NCI-H2171 (cell line): Measurements from ENCODE around the gene CCDC146.
A peak's percentile ranks its signal among the peaks of the same experiment; 100 is the strongest.
"Not testable (repeated sequence)": the region's sequence is repeated elsewhere in the genome, so short reads cannot be mapped to it uniquely, and the experiment has no call there.

Experiments used
- DNase-seq: peaks from one replicate; lab custom pipeline; 2025; lab: John Stamatoyannopoulos, UW

The CCDC146 gene, protein sequence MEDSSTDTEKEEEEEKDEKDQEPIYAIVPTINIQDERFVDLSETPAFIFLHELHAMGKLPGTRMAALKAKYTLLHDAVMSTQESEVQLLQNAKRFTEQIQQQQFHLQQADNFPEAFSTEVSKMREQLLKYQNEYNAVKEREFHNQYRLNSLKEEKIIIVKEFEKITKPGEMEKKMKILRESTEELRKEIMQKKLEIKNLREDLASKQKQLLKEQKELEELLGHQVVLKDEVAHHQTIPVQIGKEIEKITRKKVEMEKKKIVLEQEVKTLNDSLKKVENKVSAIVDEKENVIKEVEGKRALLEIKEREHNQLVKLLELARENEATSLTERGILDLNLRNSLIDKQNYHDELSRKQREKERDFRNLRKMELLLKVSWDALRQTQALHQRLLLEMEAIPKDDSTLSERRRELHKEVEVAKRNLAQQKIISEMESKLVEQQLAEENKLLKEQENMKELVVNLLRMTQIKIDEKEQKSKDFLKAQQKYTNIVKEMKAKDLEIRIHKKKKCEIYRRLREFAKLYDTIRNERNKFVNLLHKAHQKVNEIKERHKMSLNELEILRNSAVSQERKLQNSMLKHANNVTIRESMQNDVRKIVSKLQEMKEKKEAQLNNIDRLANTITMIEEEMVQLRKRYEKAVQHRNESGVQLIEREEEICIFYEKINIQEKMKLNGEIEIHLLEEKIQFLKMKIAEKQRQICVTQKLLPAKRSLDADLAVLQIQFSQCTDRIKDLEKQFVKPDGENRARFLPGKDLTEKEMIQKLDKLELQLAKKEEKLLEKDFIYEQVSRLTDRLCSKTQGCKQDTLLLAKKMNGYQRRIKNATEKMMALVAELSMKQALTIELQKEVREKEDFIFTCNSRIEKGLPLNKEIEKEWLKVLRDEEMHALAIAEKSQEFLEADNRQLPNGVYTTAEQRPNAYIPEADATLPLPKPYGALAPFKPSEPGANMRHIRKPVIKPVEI

DNA sequence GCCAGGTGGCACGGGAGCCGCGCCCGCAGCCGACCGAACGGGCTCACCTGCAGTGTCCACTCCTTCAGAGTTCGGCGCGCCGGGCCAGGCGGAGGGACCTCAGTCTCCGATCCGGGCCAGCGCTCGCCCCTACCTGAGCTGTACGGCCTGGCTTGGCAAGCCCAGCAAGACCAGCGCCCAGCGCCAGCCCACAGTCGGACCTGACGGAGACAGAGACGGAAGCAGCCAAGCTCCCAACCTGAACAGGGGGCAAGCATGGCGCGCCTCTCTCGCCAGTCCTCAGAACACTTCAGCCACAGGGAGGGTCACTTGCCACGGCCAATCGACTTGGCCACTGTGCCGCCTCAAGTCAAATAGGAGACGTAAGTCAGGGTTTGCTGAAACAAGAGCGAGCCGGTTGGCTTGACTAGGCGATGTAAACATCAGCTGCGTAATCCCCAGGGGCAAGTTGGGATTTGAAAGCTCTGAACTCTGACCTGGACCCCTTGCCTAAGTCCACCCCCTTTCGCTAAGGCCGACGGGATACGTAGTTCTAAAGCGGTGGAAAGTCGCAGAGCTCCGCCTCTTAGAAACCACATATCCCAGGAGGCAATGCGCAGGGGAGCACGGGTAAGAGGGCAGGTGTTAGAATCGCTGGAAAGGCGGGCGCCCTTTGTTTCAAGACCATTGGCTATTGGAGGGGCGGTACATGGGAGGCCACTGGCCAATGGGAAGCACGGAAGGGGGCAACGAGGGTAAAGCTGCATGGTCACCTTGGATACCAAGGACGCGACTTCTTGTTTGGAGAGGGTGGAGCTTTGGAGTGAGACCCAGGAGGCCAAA is at the start of gene CCDC146:
Gene CCDC146 (plus strand): TSS at position 756 of the 822 bp plus-strand sequence. CDS start 45,054 bp downstream, outside the sequence.
- DNase-seq = peak; percentile 98

DNA sequence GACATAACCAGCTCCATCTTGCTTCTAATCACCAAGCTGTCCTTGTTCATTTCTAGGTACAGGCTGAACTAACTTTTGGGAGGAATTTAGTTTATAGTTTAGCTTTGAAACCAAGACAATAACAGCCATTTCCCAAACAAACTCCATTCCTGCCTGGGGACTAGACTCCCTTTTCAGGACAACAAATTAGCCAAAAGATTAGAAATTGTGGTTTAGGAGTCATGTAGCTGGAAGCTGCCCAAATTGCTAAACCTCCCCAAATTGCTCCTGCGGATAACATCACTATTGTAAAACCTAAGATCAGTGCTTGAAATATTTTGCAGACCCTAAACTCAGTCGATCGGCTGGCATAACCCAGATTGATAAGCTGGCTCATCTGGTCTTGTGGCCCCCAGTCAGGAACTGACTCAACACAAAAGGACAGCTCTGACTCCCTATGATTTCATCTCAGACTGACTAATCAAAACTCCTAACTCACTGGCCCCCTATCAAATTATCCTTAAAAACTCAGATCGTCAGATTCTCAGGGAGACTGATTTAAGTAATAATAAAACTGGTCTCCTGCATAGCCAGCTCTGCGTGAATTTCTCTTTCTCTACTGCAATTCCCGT is 47.5 kb upstream of the CCDC146 start:
- not testable (repeated sequence) for DNase-seq

DNA sequence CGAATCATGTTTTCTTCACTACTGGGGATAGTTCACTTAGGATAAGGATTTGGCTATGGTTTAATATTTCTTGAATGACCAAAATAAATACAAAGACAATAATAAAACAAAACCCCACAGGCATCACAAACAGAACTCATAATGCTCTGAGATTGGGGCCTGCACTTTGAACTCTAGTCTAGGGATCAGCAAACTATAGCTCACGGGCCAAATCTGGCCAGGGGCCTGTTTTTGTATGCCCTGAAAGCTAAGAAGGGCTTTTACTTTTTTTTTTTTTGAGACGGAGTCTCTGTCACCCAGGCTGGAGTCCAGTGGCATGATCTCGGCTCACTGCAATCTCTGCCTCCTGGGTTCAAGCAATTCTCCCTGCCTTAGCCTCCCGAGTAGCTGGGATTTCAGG is 45.4 kb upstream of the CCDC146 start:
- not testable (repeated sequence) for DNase-seq

DNA sequence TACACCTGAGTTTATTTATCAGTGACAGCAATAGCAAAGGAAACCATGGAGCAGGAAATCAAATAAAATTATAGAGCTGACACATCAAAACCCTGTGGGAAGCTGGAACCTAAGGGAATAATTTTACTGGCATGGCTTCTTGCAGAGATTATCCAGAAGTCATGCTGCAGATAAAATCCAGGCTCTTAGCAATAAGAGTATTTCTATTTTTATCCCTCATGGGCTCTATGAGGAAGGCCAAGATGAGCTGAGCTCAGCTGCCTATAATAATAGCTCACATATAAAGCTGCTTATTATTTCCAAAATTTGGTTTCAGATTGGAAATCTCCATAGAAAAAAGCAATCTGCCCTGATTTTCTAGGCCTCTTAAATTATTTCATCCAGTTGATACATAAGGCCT is 43.3 kb upstream of the CCDC146 start:
- not testable (repeated sequence) for DNase-seq

DNA sequence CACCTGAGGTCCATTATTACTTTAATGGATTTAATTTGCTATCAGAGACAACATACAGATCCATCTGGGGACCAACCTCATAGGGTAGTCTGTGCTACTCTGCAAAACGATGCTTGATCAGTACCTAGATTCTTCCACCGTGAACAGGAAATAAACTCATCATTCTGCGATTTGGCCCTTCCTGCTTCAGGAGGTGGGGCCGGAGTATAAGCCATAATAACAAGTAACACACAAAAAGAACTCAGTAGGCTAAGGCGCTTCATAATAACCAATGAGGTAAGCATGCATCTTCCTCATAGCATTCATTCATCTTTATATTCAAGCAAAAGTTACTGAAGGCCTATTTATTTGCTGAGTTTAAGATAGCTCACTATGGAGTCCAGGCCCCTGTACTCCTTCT is 42.8 kb upstream of the CCDC146 start:
- not testable (repeated sequence) for DNase-seq

DNA sequence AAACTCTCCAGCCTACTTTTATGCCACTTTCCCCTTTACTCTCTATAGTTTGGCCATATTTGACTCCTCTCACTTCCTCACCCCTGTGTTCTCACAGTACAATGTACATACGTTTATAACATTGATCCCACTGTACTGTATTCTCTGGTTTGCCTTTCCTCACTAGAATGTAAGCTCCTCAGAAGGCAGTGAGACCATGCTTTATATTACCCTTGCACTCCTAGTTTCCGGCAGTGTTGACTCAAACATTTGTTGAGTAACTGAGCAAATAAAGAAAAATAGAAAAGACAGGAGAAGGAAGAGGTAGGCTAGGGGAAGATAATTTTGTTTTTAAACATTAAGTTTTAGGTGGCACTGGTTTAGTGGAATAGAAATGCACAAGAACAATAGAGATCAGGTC is 42.2 kb upstream of the CCDC146 start:
- not testable (repeated sequence) for DNase-seq

DNA sequence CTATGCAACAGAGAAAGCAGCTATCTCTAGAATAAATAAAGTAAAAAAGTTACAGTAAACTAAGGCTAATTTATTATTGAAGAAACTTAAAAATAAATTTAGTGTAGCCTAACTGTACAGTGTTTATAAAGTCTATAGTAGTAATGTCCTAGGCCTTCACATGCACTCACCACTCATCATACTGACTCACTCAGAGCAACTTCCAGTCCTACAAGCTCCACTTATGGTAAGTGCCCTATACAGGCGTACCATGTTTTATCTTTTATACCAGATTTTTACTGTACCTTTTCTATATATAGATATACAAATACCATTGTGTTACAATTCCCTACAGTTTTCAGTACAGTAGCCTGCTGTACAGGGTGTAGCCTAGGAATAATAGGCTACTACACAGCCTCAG is 40.2 kb upstream of the CCDC146 start:
- DNase-seq = not testable (repeated sequence)

DNA sequence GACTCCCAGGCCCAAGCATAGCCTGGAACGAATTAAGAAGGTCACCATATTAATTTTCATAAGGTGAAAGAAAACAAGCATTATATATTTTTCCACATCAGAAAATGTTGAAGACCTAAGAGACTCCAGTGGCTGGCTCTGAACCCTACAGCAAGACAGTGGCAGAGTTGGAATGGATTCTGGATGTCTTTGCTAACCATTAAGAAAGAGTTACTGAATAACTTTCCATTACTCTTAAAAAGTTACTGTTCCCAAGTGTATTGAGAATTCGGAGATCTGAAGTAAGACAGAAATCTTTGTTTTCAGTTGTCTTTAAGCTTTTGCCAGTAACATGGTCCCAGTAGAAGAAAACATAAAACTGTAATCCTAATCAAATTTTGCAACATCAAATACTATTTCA is 30.1 kb upstream of the CCDC146 start:
- DNase-seq = not testable (repeated sequence)

DNA sequence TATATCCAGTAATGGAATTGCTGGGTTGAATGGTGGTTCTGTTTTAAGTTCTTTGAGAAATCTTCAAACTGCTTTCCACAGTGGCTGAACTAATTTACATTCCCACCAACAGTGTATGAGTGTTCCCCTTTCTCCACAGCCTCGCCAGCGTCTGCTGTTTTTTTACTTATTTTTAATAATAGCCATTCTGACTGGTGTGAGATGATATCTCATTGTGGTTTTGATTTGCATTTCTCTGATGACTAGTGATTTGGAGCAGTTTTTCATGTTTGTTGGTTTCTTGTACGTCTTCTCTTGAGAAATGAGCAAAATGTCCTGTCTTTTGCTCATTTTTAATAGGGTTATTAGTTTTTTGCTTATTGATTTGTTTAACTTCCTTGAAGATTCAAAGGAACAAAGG is 21.9 kb upstream of the CCDC146 start:
- not testable (repeated sequence) for DNase-seq

DNA sequence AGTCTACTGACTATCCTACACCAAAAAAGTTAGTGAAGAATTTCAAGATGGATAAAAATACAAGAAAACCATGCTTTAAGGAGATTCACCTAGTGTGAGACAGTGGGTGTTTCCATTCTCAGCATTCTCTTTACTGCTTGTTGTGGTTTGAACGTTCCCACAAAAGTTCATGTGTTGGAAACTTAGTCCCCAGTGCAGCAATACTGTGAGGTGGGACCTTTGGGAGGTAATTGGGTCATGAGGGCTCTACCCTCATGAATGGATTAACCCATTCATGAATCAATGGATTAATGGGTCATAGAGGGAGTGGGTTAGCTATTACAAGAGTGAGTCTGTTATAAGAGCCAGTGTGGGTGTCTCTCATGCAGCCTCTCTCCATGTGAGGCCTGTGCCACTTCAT is 21.2 kb upstream of the CCDC146 start:
- DNase-seq = not testable (repeated sequence)

DNA sequence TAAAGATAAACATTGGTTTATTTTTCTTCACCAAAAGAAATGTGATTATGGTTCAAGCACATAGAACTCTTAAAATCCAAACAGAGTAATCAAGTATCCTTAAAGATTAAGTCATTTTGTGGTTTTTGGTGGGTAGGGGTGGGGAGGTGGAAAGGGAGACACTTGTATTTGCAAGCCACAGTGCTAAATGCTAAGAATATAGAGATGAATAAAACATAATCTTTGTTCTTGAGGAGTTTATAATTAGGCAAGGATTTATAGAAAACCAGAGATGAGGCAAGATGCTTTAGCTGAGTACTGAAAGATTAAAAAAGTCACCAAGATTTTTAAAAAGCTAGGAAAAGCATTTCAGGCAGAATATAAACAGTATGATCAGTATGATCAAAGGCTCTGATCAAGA is 19.7 kb upstream of the CCDC146 start:
- DNase-seq = not testable (repeated sequence)

DNA sequence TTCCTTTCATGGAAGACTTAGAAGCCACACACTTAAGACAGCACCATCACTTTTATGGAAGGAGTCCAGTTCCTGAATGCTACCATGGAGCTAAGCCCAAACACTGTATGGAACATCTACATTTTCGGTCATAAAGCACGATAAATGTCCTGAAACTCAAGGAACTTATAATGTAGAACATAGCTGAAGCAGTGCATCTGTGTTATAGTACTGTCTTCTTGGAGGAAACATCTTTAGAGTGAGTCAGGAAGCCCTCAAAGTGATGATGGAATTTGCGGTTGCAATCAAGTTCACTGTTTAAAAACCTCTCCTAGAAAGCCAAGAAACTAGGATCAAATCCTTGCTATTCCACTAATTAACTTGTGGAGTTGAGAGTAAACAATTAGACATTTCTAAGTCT is 16.5 kb upstream of the CCDC146 start:
- not testable (repeated sequence) for DNase-seq

DNA sequence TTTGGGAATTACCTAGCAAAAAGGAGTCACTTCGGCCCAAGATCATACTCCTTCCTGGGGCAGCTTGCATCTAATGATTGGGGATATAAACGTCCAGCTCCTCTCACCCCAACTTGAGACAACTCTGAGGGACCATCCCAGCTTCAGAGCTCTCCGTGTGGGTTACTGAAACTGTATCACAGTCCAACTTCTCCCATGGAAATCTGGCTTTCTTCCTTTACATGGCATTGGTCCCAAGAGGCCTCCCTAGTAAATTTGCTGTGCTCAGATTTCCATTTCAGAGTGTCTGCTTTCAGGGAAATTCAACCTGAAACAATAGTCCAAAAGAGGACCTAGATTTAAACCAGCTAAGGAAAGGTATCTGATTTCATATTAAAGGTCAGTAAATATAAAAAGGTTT is 14.8 kb upstream of the CCDC146 start:
- DNase-seq = peak; percentile 3

DNA sequence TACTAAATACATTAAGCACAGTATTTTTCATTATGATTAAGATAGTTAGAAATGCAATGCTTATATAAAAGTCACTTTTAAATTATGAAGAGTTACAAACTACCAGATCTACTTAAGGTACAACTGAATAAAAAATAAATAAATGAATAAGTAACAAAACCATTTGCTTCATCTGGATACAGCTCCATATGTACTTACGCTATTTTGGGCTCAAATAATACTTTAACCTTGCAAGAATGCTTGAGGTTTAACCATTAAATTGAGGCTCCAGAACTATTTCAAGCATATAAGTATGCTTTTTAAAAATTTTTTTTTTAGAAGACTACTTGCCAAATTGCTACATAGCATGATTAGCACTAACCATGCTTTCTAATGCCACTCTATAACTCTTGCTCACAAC is 14.1 kb upstream of the CCDC146 start:
- not testable (repeated sequence) for DNase-seq

DNA sequence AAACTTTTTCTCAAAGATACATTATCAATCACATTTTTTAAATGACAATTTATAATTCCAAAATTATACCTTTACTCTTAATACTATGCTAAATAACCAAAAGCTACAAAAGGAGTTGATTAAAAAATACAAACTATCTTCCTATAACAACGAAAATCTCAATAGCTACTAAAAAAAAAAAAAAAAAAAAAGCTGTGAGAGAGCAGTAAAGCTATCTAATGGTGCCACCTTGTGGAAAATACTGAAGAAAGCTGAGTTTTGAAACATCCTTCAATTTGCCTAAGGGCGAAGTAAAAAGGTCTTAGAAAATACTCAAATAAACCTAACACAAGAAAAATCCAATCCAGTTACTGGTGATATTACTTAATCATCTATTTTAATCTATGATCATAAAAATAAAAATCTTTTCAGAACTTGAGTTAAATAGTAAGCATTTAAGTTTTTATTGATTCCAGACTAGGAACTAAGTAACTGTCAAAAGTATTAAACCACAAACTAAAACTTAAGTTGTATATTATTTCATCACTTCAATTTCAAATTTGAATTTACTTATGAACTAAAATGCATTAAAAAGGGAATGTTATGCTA is 9.6 kb upstream of the CCDC146 start:
- peak; percentile 7 for DNase-seq

DNA sequence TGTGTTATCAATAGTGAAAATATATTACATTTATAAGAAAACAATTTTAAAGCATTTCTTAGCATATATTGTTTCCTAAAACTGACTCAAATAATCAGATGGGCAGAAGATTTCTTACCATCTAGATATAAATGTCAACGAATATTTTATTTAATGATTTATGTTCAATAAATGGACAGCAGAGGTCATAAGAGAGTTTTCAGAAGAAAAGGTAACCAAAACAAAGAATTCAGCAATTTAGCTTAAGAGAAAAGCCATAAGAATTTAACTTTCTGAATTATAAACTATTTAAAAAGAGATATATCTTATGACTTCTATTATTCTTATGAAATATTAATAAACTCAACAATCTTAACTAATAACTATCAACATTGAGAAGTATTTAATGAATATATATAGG is 3.1 kb downstream of the CCDC146 start:
- DNase-seq = not testable (repeated sequence)

DNA sequence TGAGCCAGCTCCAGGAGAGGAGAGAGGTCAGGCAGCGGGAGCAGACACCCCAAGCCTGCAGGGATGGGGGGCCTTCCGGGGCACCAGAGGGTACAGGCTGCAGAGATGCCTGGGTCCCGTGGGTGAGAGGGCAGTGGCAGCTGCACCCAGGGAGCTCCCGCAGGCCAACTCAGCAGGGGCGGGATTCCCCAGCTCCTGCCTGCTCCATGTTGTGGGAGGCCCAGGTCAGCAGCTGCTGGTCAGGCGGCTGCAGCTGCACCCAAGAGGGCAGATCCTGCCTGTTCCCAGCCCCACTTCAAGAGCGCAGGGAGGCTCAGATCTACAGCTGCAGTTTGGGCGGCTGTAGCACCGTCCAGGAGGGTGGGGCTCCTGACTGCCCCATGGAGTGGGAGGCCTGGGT is 4.6 kb downstream of the CCDC146 start:
- not testable (repeated sequence) for DNase-seq

DNA sequence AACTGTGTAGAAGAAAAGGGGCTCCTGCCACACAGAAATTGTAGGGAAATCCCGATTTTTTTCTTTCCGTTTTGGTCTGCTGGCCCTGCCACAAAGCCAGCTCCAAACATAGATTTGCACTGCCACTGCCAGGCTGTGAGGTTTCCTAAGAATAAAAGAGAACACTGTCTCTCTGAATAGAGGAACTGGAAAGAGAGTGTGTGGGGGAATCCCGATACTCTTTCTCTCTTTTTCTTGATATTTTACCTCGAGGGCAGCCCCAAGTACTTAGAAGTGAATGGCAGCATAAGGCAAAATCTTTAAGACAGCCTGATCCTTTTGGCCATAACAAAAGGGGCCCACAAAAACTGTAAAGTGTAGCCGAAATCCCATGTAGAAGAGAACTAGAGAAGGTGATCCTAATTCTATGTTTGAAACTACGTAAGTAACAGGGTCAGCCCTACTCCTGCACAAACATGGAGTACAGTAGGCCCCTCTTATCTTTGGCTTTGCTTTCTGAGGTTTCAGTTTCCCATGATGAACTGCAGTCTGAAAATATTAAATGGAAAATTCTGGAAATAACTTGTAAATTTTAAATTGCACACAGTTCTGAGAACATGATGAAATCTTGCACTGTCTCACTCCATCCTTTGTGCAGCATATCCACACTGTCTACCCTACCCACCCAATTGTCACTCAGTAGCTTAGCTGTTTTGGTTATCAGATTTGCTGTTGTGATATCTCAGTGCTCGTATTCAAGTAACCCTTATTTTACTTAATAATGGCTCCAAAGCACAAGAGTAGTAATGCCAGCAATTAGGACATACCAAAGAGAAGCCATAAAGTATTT is 6.4 kb downstream of the CCDC146 start:
- DNase-seq = not testable (repeated sequence)

DNA sequence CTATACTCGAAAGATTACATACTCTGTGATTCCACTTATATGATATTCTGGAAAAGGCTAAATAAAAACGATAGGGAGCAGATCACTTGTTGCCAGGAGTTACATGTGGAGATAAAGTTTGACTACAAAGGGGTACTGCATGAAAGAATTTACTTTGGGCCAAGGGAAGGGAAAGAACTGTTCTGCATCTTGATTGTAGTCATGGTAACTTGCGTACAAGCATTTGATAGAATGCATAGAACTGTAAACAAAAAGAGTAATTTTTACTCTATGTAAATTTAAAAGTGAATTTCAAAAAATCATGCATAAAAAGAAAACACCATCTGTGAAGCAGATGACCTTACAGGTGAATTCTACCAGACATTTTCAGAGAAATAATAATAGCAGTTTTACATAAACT is 9.4 kb downstream of the CCDC146 start:
- not testable (repeated sequence) for DNase-seq

DNA sequence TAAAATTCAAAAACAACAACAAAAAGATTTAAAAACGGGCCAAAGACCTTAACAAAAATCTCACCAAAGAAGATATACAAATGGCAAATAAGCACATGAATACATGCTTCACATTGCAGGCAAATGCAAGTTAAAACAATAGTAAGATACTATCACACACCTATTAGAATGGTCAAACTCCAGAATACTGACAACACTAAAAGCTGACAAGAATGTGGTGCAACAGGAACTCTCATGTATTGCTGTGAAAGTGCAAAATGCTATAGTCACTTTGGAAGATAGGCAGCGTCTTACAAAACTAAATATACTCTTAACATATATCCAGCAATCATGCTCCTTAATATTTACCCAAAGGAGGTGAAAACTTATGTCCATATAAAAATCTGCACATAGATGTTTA is 16.3 kb downstream of the CCDC146 start:
- DNase-seq = not testable (repeated sequence)
